Activated CD4-positive, alpha-beta memory T cell treated with anti-CD3 and anti-CD28 coated beads for 36 hours (primary cell): ENCODE measurements around the gene GJD3. TPM values are rescaled to one million over a fixed set of nuclear protein-coding genes. Genes with fewer than 3 reads are reported as not detected.
A peak's percentile ranks its signal among the peaks of the same experiment; 100 is the strongest.
"Not testable (repeated sequence)": the region's sequence is repeated elsewhere in the genome, so short reads cannot be mapped to it uniquely, and the experiment has no call there.

Source experiments
- CTCF ChIA-PET: fragments of 350-600 bp; sonication (Branson Sonifier 250); formaldehyde crosslinking; loops from one replicate; lab custom pipeline; 2021; ENCODE audit warnings: antibody characterized with exemption, inconsistent platforms; lab: Charles Lee
- POLR2A ChIA-PET: fragments of 350-600 bp; sonication (Branson Sonifier 250); formaldehyde crosslinking; loops from one replicate; lab custom pipeline; 2021; ENCODE audit warnings: antibody characterized with exemption; lab: Charles Lee
- DNase-seq: peaks from one replicate; pipeline ENCODE4 v3.0.0-alpha.2; 2020
- H3K27ac Mint-ChIP-seq: one replicate; pipeline ENCODE4 v1.8.0; 2021; ENCODE audit warnings: mixed read lengths
- H3K27me3 Mint-ChIP-seq: one replicate; pipeline ENCODE4 v1.8.0; 2021; ENCODE audit warnings: mixed read lengths
- H3K36me3 Mint-ChIP-seq: one replicate; pipeline ENCODE4 v1.8.0; 2021; ENCODE audit warnings: mixed read lengths
- H3K4me1 Mint-ChIP-seq: one replicate; pipeline ENCODE4 v1.8.0; 2021; ENCODE audit warnings: low read depth, mixed read lengths
- H3K4me3 Mint-ChIP-seq: one replicate; pipeline ENCODE4 v1.8.0; 2021; ENCODE audit warnings: mild to moderate bottlenecking, mixed read lengths
- H3K9me3 Mint-ChIP-seq: one replicate; pipeline ENCODE4 v1.8.0; 2021; ENCODE audit warnings: mixed read lengths
- intact Hi-C: fragments of 100-400 bp; cut with micrococcal nuclease; formaldehyde crosslinking; loops from one replicate; pipeline ENCODE4 v1.15.1; 2023
- total RNA-seq, 2 experiments: library from RNA; stranded (reverse); gene quantifications; one replicate each; pipeline ENCODE4 v1.2.3, GENCODE V29; 2021

Gene GJD3
- total RNA-seq, 2 experiments from 2014 or later = 0.27 TPM; not detected in 1

DNA sequence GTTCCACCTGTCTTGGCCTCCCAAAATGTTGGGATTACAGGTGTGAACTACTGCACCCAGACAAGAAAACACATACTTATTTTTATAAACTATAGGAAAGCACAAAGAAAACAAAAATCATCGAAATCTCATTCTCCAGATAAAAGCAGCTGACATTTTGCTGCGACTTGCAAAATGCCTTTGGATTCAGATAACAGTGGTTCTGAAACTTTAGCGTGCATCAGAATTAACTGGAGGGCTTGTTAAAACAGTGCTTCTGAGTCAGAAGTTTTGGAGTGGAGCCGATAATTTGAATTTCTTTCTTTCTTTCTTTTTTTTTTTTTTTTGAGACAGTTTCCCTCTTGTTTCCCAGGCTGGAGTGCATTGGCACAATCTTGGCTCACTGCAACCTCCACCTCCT is 17.7 kb upstream of the GJD3 start:
- H3K4me1 Mint-ChIP-seq = no peaks in the 10 kb centered on the region
- H3K9me3 Mint-ChIP-seq = no peaks in the 10 kb centered on the region
- CTCF ChIA-PET = interaction anchor here (1.3 to 2.3 kb wide), 2 partner anchors 27 to 151 kb away, joined by 5 to 7 read pairs; no protein-coding TSS in a partner anchor
- intact Hi-C loops = no loop called here
- no peak overlapping the region for H3K4me3 Mint-ChIP-seq
- no peak for DNase-seq
- no peaks in the 10 kb centered on the region for H3K27me3 Mint-ChIP-seq
- H3K27ac Mint-ChIP-seq = no peak overlapping the region
- no peaks in the 10 kb centered on the region for H3K36me3 Mint-ChIP-seq
- POLR2A ChIA-PET = interaction anchor here (1.1 kb wide), 1 partner anchor 28 kb away, joined by 4 read pairs; no protein-coding TSS in a partner anchor

DNA sequence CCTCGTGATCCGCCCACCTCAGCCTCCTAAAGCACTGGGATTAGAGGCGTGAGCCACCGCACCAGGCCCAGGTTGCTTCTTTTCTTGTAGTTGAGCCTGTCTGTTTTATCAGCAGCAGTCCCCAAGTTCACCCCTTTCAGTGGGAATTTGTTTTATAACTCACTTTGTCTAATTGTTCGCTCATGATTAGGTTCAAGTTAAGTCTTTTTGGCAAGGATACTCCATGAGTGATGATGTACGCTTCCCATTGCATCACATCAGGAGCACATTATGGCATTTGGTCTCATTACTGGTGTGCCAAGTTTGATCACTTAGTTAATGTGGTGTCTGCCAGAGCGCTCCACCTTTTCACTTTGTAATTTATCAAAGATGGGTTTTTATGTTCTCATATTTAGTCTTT is 14.4 kb upstream of the GJD3 start:
- Mint-ChIP-seq H3K4me3 (no peak overlapping the region), H3K27me3 (no peaks in the 10 kb centered on the region), H3K4me1 (peaks cover 9% of the 10 kb centered on the region), H3K36me3 (no peaks in the 10 kb centered on the region), H3K9me3 (no peaks in the 10 kb centered on the region), H3K27ac (no peak overlapping the region)
- intact Hi-C loops = no loop called here
- no peak for DNase-seq
- ChIA-PET POLR2A (no interaction called here), CTCF (no interaction called here)

DNA sequence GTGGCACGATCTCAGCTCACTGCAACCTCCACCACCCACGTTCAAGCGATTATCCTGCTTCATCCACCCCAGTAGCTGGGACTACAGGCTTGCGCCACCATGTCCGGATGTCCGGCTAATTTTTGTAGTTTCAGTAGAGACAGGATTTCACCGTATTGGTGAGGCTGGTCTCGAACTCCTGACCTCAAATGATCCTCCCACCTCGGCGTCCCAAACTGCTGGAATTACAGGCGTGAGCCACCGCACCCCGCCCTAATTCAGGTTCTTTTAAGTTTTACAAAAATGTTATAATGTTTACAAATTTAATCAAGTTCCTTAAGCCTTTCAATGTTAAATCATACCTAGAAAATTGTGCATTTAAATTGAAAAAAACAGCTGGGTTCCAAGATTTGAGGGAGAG is 13.3 kb upstream of the GJD3 start:
- H3K27me3 Mint-ChIP-seq = no peaks in the 10 kb centered on the region
- no peak for DNase-seq
- H3K27ac Mint-ChIP-seq = no peak overlapping the region
- H3K4me3 Mint-ChIP-seq = no peak overlapping the region
- H3K9me3 Mint-ChIP-seq = peaks cover 5% of the 10 kb centered on the region
- H3K4me1 Mint-ChIP-seq = peaks cover 20% of the 10 kb centered on the region
- POLR2A ChIA-PET = no interaction called here
- intact Hi-C loops = no loop called here
- CTCF ChIA-PET = no interaction called here
- H3K36me3 Mint-ChIP-seq = no peaks in the 10 kb centered on the region

DNA sequence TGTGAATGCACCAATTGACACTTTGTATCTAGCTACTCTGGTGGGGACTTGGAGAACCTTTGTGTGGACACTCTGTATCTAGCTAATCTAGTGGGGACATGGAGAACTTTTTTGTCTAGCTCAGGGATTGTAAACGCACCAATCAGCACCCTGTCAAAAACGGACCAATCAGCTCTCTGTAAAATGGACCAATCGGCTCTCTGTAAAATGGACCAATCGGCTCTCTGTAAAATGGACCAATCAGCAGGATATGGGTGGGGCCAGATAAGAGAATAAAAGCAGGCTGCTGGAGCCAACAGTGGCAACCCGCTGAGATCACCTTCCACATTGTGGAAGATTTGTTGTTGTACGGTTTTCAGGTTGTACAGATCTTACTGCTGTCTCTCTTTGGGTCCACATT is 12.0 kb upstream of the GJD3 start:
- intact Hi-C loops, H3K36me3 Mint-ChIP-seq, H3K27ac Mint-ChIP-seq, H3K27me3 Mint-ChIP-seq, H3K4me3 Mint-ChIP-seq, H3K9me3 Mint-ChIP-seq: not testable (repeated sequence)
- ChIA-PET POLR2A (interaction anchor here (0.6 to 1.3 kb wide), 3 partner anchors 17 to 184 kb away, joined by 3 to 4 read pairs (median 3); partner anchors contain the start of gene TOP2A), CTCF (interaction anchor here (0.9 to 1.7 kb wide), 2 partner anchors 14 to 19 kb away, joined by 4 to 6 read pairs; no protein-coding TSS in a partner anchor)
- DNase-seq = peak; percentile 36
- peaks cover 29% of the 10 kb centered on the region for H3K4me1 Mint-ChIP-seq

DNA sequence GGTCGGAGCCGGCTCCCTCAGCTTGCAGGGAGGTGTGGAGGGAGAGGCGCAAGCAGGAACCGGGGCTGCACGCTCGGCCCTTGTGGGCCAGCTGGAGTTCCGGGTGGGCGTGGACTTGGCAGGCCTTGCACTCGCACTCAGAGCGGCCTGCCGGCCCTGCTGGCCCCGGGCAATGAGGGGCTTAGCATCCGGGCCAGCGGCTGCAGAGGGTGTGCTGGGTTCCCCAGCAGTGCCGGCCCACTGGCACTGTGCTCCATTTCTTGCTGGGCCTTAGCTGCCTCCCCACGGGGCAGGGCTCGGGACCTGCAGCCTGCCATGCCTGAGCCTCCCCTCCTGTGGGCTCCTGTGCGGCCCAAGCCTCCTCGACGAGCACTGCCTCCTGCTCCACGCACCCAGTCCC is 11.2 kb upstream of the GJD3 start:
- POLR2A ChIA-PET, H3K36me3 Mint-ChIP-seq, intact Hi-C loops, H3K4me3 Mint-ChIP-seq, DNase-seq, H3K27me3 Mint-ChIP-seq, H3K9me3 Mint-ChIP-seq, H3K27ac Mint-ChIP-seq: not testable (repeated sequence)
- H3K4me1 Mint-ChIP-seq = peaks cover 34% of the 10 kb centered on the region
- CTCF ChIA-PET = interaction anchor here (1.5 to 1.7 kb wide), 2 partner anchors 13 to 21 kb away, joined by 5 to 6 read pairs; no protein-coding TSS in a partner anchor

DNA sequence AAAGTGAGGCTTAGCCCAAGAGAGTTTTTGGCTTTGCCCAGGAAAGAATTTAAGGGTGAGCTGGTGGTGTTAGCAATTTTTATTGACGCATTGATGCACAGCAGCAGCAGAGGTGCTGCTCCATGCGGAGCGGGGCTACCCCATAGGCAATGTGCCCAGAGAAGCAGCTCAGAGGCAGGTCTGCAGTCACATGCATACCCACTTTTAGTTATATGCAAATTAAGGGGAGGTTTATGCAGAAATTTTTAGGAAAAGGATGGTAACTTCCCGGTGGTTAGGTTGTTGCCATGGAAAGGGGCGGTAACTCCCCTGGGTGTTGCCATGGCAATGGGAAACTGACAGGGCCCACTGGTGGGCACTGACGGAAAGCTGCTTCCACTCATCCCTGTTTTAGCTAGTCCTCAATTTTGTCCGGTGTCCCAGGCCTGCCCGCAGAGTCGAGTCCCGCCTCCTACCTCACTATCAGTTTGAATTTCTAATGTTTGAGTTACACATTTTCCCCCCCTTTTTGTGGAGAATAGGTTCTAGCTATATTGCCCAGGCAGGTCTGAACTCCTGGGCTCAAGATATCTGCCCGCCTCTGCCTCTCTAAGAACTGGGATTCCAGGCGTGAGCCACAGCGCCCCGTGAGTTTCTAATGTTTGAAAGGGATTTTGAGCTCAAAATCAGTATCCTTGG is 10.4 kb upstream of the GJD3 start:
- CTCF ChIA-PET = interaction anchor here (1.0 to 1.5 kb wide), 2 partner anchors 14 to 20 kb away, joined by 3 to 5 read pairs; no protein-coding TSS in a partner anchor
- Mint-ChIP-seq H3K9me3 (peaks cover 5% of the 10 kb centered on the region), H3K4me3 (no peak overlapping the region), H3K27me3 (no peaks in the 10 kb centered on the region), H3K4me1 (peaks cover 34% of the 10 kb centered on the region), H3K27ac (no peak overlapping the region), H3K36me3 (no peaks in the 10 kb centered on the region)
- DNase-seq = no peak
- intact Hi-C loops = loop anchor here (5.0 kb wide), 2 partner anchors 42 to 237 kb away; partner anchors contain the start of gene TOP2A
- POLR2A ChIA-PET = no interaction called here

DNA sequence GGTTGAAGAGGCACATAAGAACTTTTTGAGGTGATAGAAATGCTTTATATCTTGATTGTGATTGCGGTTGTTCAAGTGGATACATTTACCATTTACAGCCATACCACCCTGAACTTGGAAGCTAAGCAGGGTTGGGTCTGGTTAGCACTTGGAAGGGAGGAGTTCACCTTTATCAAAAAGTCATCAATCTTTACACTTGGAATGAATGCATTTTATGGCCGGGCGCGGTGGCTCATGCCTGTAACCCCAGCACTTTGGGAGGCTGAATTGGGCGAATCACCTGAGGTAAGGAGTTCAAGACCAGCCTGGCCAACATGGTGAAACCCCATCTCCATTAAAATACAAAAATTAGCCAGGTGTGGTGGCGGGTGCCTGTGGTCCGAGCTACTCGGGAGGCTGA is 9.5 kb upstream of the GJD3 start:
- Mint-ChIP-seq H3K9me3 (peaks cover 5% of the 10 kb centered on the region), H3K36me3 (no peaks in the 10 kb centered on the region), H3K27ac (peak overlapping the region; percentile 50), H3K4me1 (peaks cover 34% of the 10 kb centered on the region), H3K27me3 (no peaks in the 10 kb centered on the region), H3K4me3 (no peak overlapping the region)
- intact Hi-C loops = loop anchor here (5.0 kb wide), 2 partner anchors 43 to 238 kb away; partner anchors contain the start of gene TOP2A
- ChIA-PET POLR2A (interaction anchor here (1.0 kb wide), 1 partner anchor 11 kb away, joined by 3 read pairs; no protein-coding TSS in a partner anchor), CTCF (interaction anchor here (0.8 to 2.3 kb wide), 5 partner anchors 11 to 246 kb away, joined by 3 to 8 read pairs (median 3); no protein-coding TSS in a partner anchor)
- DNase-seq = no peak

DNA sequence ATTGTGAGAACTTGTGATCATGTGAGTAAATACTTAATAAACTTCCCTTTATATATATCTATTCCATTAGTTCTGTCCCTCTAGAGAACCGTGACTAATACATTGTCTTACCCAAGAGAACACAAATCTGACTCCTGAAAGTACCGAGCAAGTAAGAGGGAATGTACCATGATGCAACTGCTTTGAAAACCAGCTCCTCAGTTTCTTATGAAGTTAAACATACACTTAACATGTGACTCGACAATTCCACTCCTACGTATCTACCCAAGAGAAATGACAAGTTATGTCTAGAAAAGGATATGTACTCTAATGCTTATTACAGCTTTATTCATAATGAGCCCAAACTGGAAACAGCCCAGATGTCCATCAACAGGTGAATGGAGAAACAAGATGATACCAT is 8.8 kb upstream of the GJD3 start:
- Mint-ChIP-seq H3K9me3 (peaks cover 5% of the 10 kb centered on the region), H3K36me3 (no peaks in the 10 kb centered on the region), H3K27ac (peak overlapping the region; percentile 50), H3K4me3 (no peak overlapping the region), H3K27me3 (no peaks in the 10 kb centered on the region), H3K4me1 (peaks cover 34% of the 10 kb centered on the region)
- intact Hi-C loops = loop anchor here (5.0 kb wide), 2 partner anchors 44 to 239 kb away; partner anchors contain the start of gene TOP2A
- ChIA-PET CTCF (interaction anchor here (0.8 to 2.3 kb wide), 5 partner anchors 10 to 247 kb away, joined by 3 to 8 read pairs (median 4); no protein-coding TSS in a partner anchor), POLR2A (interaction anchor here (1.0 to 1.3 kb wide), 2 partner anchors 11 to 44 kb away, joined by 3 to 4 read pairs; partner anchors contain the start of gene TOP2A)
- DNase-seq = no peak

DNA sequence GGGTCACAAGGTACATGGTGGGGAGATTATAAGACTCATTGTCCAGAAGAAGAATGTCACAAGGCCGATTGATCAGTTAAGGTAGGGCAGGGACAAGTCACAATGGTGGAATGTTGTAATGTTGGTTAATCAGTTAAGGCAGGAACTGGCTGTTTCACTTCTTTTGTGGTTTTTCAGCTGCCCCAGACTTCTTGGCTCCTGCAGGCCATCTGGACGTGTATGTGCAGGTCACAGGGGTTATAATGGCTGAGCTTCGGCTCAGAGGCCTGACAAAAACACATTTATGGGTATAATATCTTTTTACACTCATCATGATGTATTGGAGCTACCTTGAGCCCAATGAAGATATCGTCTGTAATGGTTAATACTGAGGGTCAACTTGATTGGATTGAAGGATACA is 8.1 kb upstream of the GJD3 start:
- H3K9me3 Mint-ChIP-seq, DNase-seq, H3K27me3 Mint-ChIP-seq, H3K4me3 Mint-ChIP-seq, H3K36me3 Mint-ChIP-seq: not testable (repeated sequence)
- H3K4me1 Mint-ChIP-seq = peaks cover 34% of the 10 kb centered on the region
- peak overlapping the region; percentile 50 for H3K27ac Mint-ChIP-seq
- ChIA-PET CTCF (interaction anchor here (1.0 to 2.3 kb wide), 4 partner anchors 9 to 248 kb away, joined by 3 to 8 read pairs (median 4); no protein-coding TSS in a partner anchor), POLR2A (interaction anchor here (1.0 to 1.3 kb wide), 2 partner anchors 10 to 45 kb away, joined by 3 to 4 read pairs; partner anchors contain the start of gene TOP2A)
- intact Hi-C loops = loop anchor here (5.0 kb wide), 2 partner anchors 45 to 240 kb away; partner anchors contain the start of gene TOP2A

DNA sequence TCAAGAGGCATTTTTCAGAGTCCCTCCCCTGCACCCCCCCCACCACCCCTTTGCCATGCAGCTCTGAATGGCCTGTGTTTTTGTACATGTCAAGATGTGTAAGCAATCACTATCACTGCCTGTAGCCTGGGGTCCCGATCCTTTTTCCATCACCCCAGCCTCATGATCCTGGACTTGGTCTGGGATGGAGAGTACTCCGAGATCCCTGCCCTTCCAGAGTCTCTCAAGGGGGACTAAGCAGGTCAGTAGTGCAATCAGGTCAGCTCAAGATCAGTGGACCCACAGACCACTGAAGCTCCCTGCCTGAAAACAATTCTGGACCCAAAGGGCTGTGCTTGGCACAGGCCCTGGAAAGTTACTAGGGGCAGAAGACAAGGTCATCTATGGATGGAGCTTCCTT is 7.5 kb upstream of the GJD3 start:
- Mint-ChIP-seq H3K4me3 (no peak overlapping the region), H3K9me3 (peaks cover 5% of the 10 kb centered on the region), H3K27ac (no peak overlapping the region), H3K36me3 (no peaks in the 10 kb centered on the region), H3K27me3 (no peaks in the 10 kb centered on the region), H3K4me1 (peaks cover 34% of the 10 kb centered on the region)
- intact Hi-C loops = loop anchor here (5.0 kb wide), 2 partner anchors 45 to 240 kb away; partner anchors contain the start of gene TOP2A
- CTCF ChIA-PET = interaction anchor here (2.3 kb wide), 1 partner anchor 9 kb away, joined by 8 read pairs; no protein-coding TSS in a partner anchor
- no peak for DNase-seq
- POLR2A ChIA-PET = no interaction called here

DNA sequence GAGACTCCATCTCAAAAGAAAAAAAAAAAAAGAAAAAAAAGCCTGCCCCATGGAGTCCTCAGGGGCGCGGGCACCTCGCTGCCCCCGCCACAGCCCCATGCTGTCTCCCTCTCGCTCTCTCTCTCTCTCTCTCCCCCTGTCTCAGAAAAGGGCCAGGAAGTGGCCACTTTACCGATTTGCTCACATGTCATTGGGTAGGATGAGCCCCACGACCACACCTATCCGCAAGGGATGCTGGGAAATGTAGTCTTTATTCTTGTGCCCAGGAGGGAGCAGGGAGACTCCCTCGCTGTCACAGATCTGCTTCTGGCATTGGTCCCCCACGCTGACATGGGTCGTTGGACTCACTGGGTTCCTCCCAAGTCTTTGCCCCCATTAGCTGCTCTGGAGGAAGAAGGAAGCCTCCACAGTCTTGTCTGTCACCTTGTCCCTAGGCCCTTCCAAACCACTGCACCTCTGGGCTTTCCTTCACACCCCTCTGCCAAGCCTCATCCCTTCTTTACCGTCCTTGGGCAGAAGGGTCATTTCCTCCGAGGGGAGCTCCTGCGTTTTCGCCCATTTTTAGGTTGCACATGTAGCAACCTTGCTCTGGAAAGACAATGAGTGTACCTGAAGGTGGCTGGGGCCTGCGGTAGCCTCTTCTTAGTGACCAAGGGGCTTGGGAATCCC is 6.9 kb upstream of the GJD3 start:
- H3K27ac Mint-ChIP-seq = no peak overlapping the region
- H3K27me3 Mint-ChIP-seq = no peaks in the 10 kb centered on the region
- H3K36me3 Mint-ChIP-seq = no peaks in the 10 kb centered on the region
- peak; percentile 57 for DNase-seq
- intact Hi-C loops = loop anchor here (5.0 kb wide), 2 partner anchors 46 to 241 kb away; partner anchors contain the start of gene TOP2A
- POLR2A ChIA-PET = no interaction called here
- CTCF ChIA-PET = interaction anchor here (1.2 to 1.6 kb wide), 3 partner anchors 9 to 189 kb away, joined by 3 to 5 read pairs (median 3); no protein-coding TSS in a partner anchor
- no peak overlapping the region for H3K4me3 Mint-ChIP-seq
- peaks cover 31% of the 10 kb centered on the region for H3K4me1 Mint-ChIP-seq
- peaks cover 5% of the 10 kb centered on the region for H3K9me3 Mint-ChIP-seq
